NCI-H1436 treated with DMSO at 0.1 percent for 48 hours (cell line): Measurements from ENCODE around the gene FBXL3.
"Not testable (repeated sequence)": the region's sequence is repeated elsewhere in the genome, so short reads cannot be mapped to it uniquely, and the experiment has no call there.

Experiments used
- DNase-seq: peaks from one replicate; lab custom pipeline; 2025; lab: John Stamatoyannopoulos, UW

The FBXL3 gene

GRCh38 chr13:77026255-77026860 is 601 bp downstream of the FBXL3 start:
- DNase-seq: no peak

- no peak for DNase-seq
Measured at GRCh38 chr13:77022341-77022740, 4.6 kb downstream of the FBXL3 start.

GRCh38 chr13:77019756-77020155 is 7.2 kb downstream of the FBXL3 start:
- no peak for DNase-seq

- no peak for DNase-seq
Measured at GRCh38 chr13:77016888-77017623, 9.9 kb downstream of the FBXL3 start.

- DNase-seq: no peak
Measured at GRCh38 chr13:77016251-77016812, 10.6 kb downstream of the FBXL3 start.

- no peak for DNase-seq
Measured at GRCh38 chr13:77014906-77015685, 11.9 kb downstream of the FBXL3 start.

- no peak for DNase-seq
Measured at GRCh38 chr13:77013853-77014542, 13.0 kb downstream of the FBXL3 start.

GRCh38 chr13:77009719-77010118 is 17.2 kb downstream of the FBXL3 start:
- not testable (repeated sequence) for DNase-seq

GRCh38 chr13:77009011-77009410 is 17.9 kb downstream of the FBXL3 start:
- no peak for DNase-seq

- DNase-seq: not testable (repeated sequence)
Measured at GRCh38 chr13:77008337-77008736, 18.6 kb downstream of the FBXL3 start.

- DNase-seq: no peak
Measured at GRCh38 chr13:77002590-77003190, 24.3 kb downstream of the FBXL3 start.

- peak; percentile 62 for DNase-seq
Measured at GRCh38 chr13:77001963-77002587, 24.9 kb downstream of the FBXL3 start.

GRCh38 chr13:77001540-77001939 is 25.4 kb downstream of the FBXL3 start:
- DNase-seq: no peak

GRCh38 chr13:77000475-77000874 is 26.5 kb downstream of the FBXL3 start:
- no peak for DNase-seq

GRCh38 chr13:76994281-76994680 is 32.7 kb downstream of the FBXL3 start:
- no peak for DNase-seq

GRCh38 chr13:76993473-76993872 is 33.5 kb downstream of the FBXL3 start:
- no peak for DNase-seq

GRCh38 chr13:76993021-76993420 is 33.9 kb downstream of the FBXL3 start:
- DNase-seq: no peak

GRCh38 chr13:76992548-76993001 is 34.4 kb downstream of the FBXL3 start:
- no peak for DNase-seq

- peak; percentile 69 for DNase-seq
Measured at GRCh38 chr13:76991796-76992547, 35.0 kb downstream of the FBXL3 start, which contains the start of gene CLN5. TSS of gene CLN5 (plus strand) at chr13:76992081. CDS start at chr13:76992099, 18 bp downstream.

GRCh38 chr13:76991432-76991795 is 35.5 kb downstream of the FBXL3 start:
- DNase-seq: no peak
